ENCODE measurements around the gene ACOT2. TPM values are rescaled to one million over a fixed set of nuclear protein-coding genes. Genes with fewer than 3 reads are reported as not detected.
"Not testable (repeated sequence)": the region's sequence is repeated elsewhere in the genome, so short reads cannot be mapped to it uniquely, and the experiment has no call there.

Gene ACOT2
- total and polyA plus RNA-seq, 8 donors, result 24.4 to 44.5 (median 29.1) TPM

GRCh38 chr14:73526036-73526984 lies 42.7 kb upstream of the ACOT2 start:
- no peaks in the 10 kb centered on the region for H3K27me3 ChIP-seq
- no peaks in the 10 kb centered on the region for H3K36me3 ChIP-seq
- DNase-seq (peak in 1 of 4 donors; percentile 70), ATAC-seq (peak; percentile 87)
- no peak for TF ChIP-seq CTCF (IDR thresholded peaks at IDR 0.05)
- intact Hi-C loops (cut with DNase I), result no loop called here
- no peak overlapping the region for H3K27ac ChIP-seq
- H3K9me3 ChIP-seq, result no peaks in the 10 kb centered on the region
- no peak overlapping the region for H3K4me3 ChIP-seq
- H3K4me1 ChIP-seq, result peaks cover 0 to 4% of the 10 kb centered on the region in 2 donors

- ATAC-seq; H3K27me3 ChIP-seq; H3K4me3 ChIP-seq; H3K27ac ChIP-seq; H3K36me3 ChIP-seq; intact Hi-C loops (cut with DNase I); H3K4me1 ChIP-seq; H3K9me3 ChIP-seq; DNase-seq: not testable (repeated sequence)
Measured at GRCh38 chr14:73529356-73529755, 39.7 kb upstream of the ACOT2 start.

GRCh38 chr14:73531971-73532370 lies 37.0 kb upstream of the ACOT2 start:
- intact Hi-C loops (cut with DNase I); H3K9me3 ChIP-seq; H3K36me3 ChIP-seq; DNase-seq; H3K27me3 ChIP-seq; ATAC-seq; H3K4me3 ChIP-seq; H3K4me1 ChIP-seq; H3K27ac ChIP-seq: not testable (repeated sequence)

GRCh38 chr14:73537244-73538045 lies 31.6 kb upstream of the ACOT2 start:
- H3K27me3 ChIP-seq; H3K9me3 ChIP-seq; H3K36me3 ChIP-seq; intact Hi-C loops (cut with DNase I): not testable (repeated sequence)
- Histone ChIP-seq H3K4me1 (peaks cover 0 to 21% of the 10 kb centered on the region in 2 donors), H3K27ac (peak overlapping the region; percentile 89 to 94), H3K4me3 (peak overlapping the region; percentile 42 to 47)
- peak; percentile 80 for ATAC-seq
- DNase-seq, result peak; percentile 37 to 87 (median 68)

GRCh38 chr14:73539017-73539416 lies 30.0 kb upstream of the ACOT2 start:
- intact Hi-C loops (cut with DNase I); H3K27ac ChIP-seq; H3K9me3 ChIP-seq; H3K27me3 ChIP-seq; H3K36me3 ChIP-seq; H3K4me3 ChIP-seq: not testable (repeated sequence)
- peaks cover 0 to 21% of the 10 kb centered on the region in 2 donors for H3K4me1 ChIP-seq
- peak; percentile 48 to 79 for TF ChIP-seq CTCF (IDR thresholded peaks at IDR 0.05)
- ATAC-seq (peak; percentile 80), DNase-seq (peak in 2 of 4 donors; percentile 29 to 57)

- H3K36me3 ChIP-seq; DNase-seq; ATAC-seq; intact Hi-C loops (cut with DNase I); H3K4me1 ChIP-seq; H3K4me3 ChIP-seq; H3K27ac ChIP-seq; H3K27me3 ChIP-seq; H3K9me3 ChIP-seq: not testable (repeated sequence)
Measured at GRCh38 chr14:73542961-73543360, 26.1 kb upstream of the ACOT2 start.

- peak; percentile 38 for ATAC-seq
- DNase-seq; H3K36me3 ChIP-seq; intact Hi-C loops (cut with DNase I); H3K27ac ChIP-seq; H3K9me3 ChIP-seq; H3K4me1 ChIP-seq; H3K27me3 ChIP-seq; H3K4me3 ChIP-seq: not testable (repeated sequence)
Measured at GRCh38 chr14:73545353-73545752, 23.7 kb upstream of the ACOT2 start.

GRCh38 chr14:73549097-73549496 lies 19.9 kb upstream of the ACOT2 start:
- H3K9me3 ChIP-seq, result not testable (repeated sequence)

GRCh38 chr14:73549889-73550524 lies 19.0 kb upstream of the ACOT2 start:
- peak; percentile 49 for ATAC-seq
- H3K4me3 ChIP-seq; H3K36me3 ChIP-seq; H3K27me3 ChIP-seq; intact Hi-C loops (cut with DNase I); H3K4me1 ChIP-seq; H3K9me3 ChIP-seq; DNase-seq; H3K27ac ChIP-seq: not testable (repeated sequence)

More at GRCh38 chr14:73549097-73549496, 19.9 kb upstream of the ACOT2 start:
- H3K4me1 ChIP-seq; intact Hi-C loops (cut with DNase I); H3K27ac ChIP-seq; DNase-seq; H3K36me3 ChIP-seq; H3K27me3 ChIP-seq; ATAC-seq; H3K4me3 ChIP-seq: not testable (repeated sequence)

All from left lung (tissue), 10 donors.